ENCODE measurements around the gene RBX1.
A peak's percentile ranks its signal among the peaks of the same experiment; 100 is the strongest.

- TF ChIP-seq, protein P1, sequence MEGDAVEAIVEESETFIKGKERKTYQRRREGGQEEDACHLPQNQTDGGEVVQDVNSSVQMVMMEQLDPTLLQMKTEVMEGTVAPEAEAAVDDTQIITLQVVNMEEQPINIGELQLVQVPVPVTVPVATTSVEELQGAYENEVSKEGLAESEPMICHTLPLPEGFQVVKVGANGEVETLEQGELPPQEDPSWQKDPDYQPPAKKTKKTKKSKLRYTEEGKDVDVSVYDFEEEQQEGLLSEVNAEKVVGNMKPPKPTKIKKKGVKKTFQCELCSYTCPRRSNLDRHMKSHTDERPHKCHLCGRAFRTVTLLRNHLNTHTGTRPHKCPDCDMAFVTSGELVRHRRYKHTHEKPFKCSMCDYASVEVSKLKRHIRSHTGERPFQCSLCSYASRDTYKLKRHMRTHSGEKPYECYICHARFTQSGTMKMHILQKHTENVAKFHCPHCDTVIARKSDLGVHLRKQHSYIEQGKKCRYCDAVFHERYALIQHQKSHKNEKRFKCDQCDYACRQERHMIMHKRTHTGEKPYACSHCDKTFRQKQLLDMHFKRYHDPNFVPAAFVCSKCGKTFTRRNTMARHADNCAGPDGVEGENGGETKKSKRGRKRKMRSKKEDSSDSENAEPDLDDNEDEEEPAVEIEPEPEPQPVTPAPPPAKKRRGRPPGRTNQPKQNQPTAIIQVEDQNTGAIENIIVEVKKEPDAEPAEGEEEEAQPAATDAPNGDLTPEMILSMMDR (conservative IDR thresholded peaks at IDR 0.05 in 1 of 2, IDR thresholded peaks at IDR 0.05 in 1 of 2; ENCODE audit: extremely low read depth in 1 of 2, insufficient read depth in 1 of 2, low read depth in 1 of 2, low read length in 2 of 2): peak; percentile 50 to 57
- TF ChIP-seq EZH2 (IDR thresholded peaks at IDR 0.05; ENCODE audit: borderline replicate concordance, low read length): no peak
Measured at GRCh38 chr22:40922484-40923303, 28.5 kb upstream of the RBX1 start.
